Endometrial microvascular endothelial cells (primary cell): ENCODE results near the gene PDE8A. TPM values are rescaled to one million over a fixed set of nuclear protein-coding genes. Genes with fewer than 3 reads are reported as not detected.

Source experiments
- in situ Hi-C: cut with HindIII; loops from 2 replicates; pipeline ENCODE4 v1.10.0; 2017; ENCODE audit warnings: low sequenced_read_pairs, low pct_unique_long_range_greater_than_20kb; ENCODE audit errors: inconsistent ontology term
- total RNA-seq: library from RNA; depleted of rRNA; stranded (reverse); fragments of >200 nt; gene quantifications from one replicate; pipeline ENCODE4 v1.2.3, GENCODE V29; 2015; ENCODE audit errors: inconsistent ontology term

Gene PDE8A
- total RNA-seq, 1 donor from 2014 or later, result 18.6 TPM

- in situ Hi-C loops, result no loop called here
These were observed 26.4 kb upstream of the PDE8A start for GRCh38 chr15:84955089-84955848.

DNA sequence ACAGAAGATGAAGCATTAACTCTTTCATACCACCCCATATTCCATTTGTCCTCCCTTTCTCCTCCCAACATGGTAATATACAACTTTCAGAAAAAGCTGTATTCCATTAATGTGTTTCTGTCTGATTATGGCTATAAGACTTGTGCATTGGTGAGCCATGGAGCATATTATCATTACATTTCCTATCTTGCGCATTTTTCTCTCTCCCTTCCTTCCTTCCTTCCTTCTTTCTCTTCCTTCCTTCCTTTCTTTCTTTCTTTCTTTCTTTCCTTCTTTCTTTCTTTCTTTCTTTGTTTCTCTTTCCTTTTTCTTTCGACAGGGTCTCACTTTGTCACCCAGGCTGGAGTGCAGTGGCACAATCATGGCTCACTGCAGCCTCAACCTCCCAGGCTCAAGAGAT lies 25.5 kb upstream of the PDE8A start:
- in situ Hi-C loops, result no loop called here

GRCh38 chr15:84960391-84961113 lies 21.1 kb upstream of the PDE8A start:
- in situ Hi-C loops, result no loop called here

- in situ Hi-C loops, result no loop called here
These were observed 20.6 kb upstream of the PDE8A start for GRCh38 chr15:84961114-84961452.

GRCh38 chr15:84961707-84962106 lies 19.9 kb upstream of the PDE8A start:
- in situ Hi-C loops, result no loop called here

DNA sequence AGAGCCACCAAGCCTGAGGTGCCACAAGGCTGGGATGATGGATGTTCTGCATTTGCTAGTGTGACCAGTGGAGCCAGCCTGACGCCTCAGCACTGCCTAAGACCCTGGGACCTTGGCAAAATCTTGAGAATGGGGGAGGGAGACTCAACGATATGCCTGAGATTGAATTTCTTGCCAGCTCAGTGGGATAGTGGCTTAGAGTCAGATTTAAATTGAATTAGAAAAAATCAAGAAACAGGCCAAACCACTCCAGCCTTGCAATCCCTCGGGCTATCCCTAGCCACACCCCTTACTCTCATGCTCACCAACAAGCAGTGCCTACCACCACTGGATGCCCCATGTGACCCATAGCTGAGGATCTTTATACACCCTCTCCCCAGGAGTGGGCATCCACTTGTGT lies 18.7 kb upstream of the PDE8A start:
- in situ Hi-C loops, result no loop called here

GRCh38 chr15:84967380-84967779 lies 14.3 kb upstream of the PDE8A start:
- in situ Hi-C loops, result no loop called here

DNA sequence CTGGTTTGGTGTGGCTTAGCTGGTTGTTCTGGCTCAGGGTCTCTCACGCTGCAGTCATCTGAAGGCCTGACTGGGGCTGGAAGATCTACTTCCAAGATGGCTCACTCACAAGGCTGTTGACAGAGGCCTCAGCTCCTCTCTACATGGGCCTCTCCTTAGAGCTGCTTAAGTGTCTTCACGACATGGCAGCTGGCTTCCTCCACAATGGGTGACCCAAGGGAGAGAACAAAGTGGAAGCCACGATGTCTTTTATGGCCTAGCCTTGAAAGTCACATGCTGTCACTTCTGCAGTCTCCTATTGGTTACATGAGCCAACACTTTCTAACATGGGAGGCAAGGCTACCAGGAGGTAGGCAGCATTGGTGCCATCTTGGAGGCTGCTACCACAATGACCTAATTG lies 13.4 kb upstream of the PDE8A start:
- in situ Hi-C loops, result no loop called here

DNA sequence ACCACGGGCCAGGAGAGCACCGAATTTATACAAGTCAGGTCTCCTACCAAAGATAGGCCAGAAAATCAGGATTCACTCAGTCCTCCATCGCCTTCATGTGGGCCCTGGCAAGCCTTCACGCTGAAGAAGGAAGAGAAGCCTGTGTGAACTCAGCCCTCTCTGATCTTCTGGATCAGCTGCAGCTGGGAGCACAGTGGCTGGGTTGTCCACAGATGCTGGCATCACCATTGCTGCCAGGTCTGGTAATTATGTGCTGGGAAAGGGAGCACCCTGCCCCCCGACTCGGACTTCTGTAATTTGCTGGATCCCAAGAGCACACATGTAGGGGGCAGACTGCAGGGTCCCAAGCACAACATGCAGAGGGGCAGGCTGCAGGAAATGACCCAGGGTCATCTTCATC lies 12.4 kb upstream of the PDE8A start:
- in situ Hi-C loops, result no loop called here

GRCh38 chr15:84970843-84971242 lies 10.8 kb upstream of the PDE8A start:
- in situ Hi-C loops, result no loop called here

- in situ Hi-C loops, result no loop called here
These were observed 7.9 kb upstream of the PDE8A start for GRCh38 chr15:84973492-84974460.

DNA sequence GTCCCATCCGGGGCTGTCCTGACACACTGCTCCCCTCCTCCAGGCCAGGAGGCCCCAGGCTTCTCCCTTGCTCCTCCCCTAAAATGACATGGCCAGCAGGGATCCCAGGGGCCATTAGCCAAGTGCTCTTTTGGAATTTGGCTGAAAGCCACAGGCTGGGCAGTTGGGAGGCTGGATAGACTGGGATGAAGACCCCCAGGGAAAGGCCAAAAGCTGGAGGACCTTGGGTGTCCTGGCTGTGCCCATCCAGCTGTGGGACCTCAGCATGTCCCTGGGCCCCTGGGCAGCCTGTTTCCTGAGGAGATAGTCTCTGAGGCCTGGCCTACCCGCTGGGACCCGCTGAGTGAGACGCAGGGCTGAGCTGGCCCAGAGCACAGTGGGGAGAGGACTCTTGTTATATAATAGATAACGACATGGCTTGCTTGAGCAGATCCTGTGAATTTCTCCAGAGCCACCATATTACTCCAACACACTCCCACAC lies 5.7 kb upstream of the PDE8A start:
- in situ Hi-C loops, result no loop called here

GRCh38 chr15:84976746-84977345 lies 4.8 kb upstream of the PDE8A start:
- in situ Hi-C loops, result no loop called here

DNA sequence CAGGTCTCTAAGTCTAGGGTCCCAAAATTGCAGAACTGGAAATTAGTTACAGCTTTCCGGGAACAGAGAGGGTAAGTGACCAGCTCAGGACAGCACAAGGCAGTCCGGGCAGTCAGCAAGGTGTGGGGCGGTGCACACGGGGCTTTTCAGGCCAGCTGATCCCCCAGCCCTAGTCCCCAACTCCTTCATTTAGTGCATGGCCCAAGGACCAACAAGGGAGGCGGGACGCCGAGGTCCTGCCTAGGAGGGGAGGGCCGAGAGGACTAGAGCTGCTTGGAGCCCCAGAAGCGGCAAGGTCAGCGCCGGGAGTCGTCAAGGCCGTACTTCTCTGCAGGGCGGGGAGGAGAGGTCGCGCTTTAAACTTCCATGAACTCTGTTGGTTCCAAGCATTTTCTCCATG lies 2.0 kb upstream of the PDE8A start:
- in situ Hi-C loops, result no loop called here

GRCh38 chr15:84980196-84981053 lies 1.2 kb upstream of the PDE8A start:
- in situ Hi-C loops, result no loop called here

- in situ Hi-C loops, result no loop called here
These were observed 474 bp upstream of the PDE8A start for GRCh38 chr15:84981054-84981710.

GRCh38 chr15:84982301-84982920 lies 755 bp downstream of the PDE8A start:
- in situ Hi-C loops, result no loop called here
